ENCODE measurements around the gene SPDYE1.

- no peak for TF ChIP-seq CTCF (IDR thresholded peaks at IDR 0.05; ENCODE audit: low read depth, low read length)
- no peak for TF ChIP-seq POLR2A (IDR thresholded peaks at IDR 0.05; ENCODE audit: extremely low read depth, insufficient read length)
Measured at GRCh38 chr7:44058759-44059218, 61.1 kb downstream of the SPDYE1 start.
